GM11168 (cell line): Measurements from ENCODE around the gene APPBP2.
"Not testable (repeated sequence)": the region's sequence is repeated elsewhere in the genome, so short reads cannot be mapped to it uniquely, and the experiment has no call there.

Source experiments
- in situ Hi-C: fragments of 300-500 bp; cut with MboI; formaldehyde crosslinking; loops from one replicate; pipeline ENCODE4 v1.12.0; 2022; ENCODE audit warnings: low sequenced_read_pairs; ENCODE audit not compliant: unreplicated experiment

Gene APPBP2

GRCh38 chr17:60525685-60526514, at the start of gene APPBP2:
APPBP2 (minus strand) TSS chr17:60526242; CDS start chr17:60525931, 311 bp downstream.
- in situ Hi-C loops, result no loop called here

GRCh38 chr17:60573236-60574051, 47.4 kb upstream of the APPBP2 start:
- in situ Hi-C loops, result no loop called here

GRCh38 chr17:60565233-60565632, 39.2 kb upstream of the APPBP2 start:
- in situ Hi-C loops, result no loop called here

- in situ Hi-C loops, result no loop called here
These were observed 37.7 kb upstream of the APPBP2 start for GRCh38 chr17:60563743-60564142.

- in situ Hi-C loops, result no loop called here
These were observed 36.4 kb upstream of the APPBP2 start for GRCh38 chr17:60562421-60562820.

- in situ Hi-C loops, result no loop called here
These were observed 34.8 kb upstream of the APPBP2 start for GRCh38 chr17:60560860-60561257.

- in situ Hi-C loops, result no loop called here
These were observed 34.2 kb upstream of the APPBP2 start for GRCh38 chr17:60559995-60560859.

GRCh38 chr17:60559659-60559994, 33.6 kb upstream of the APPBP2 start:
- in situ Hi-C loops, result no loop called here

GRCh38 chr17:60557805-60558204, 31.8 kb upstream of the APPBP2 start:
- in situ Hi-C loops, result no loop called here

- in situ Hi-C loops, result no loop called here
These were observed 29.7 kb upstream of the APPBP2 start for GRCh38 chr17:60555786-60556185.

- in situ Hi-C loops, result no loop called here
These were observed 28.3 kb upstream of the APPBP2 start for GRCh38 chr17:60554377-60554788.

GRCh38 chr17:60552255-60552654, 26.2 kb upstream of the APPBP2 start:
- in situ Hi-C loops, result not testable (repeated sequence)

GRCh38 chr17:60548990-60549389, 22.9 kb upstream of the APPBP2 start:
- in situ Hi-C loops, result no loop called here

GRCh38 chr17:60545465-60546191, 19.6 kb upstream of the APPBP2 start:
- in situ Hi-C loops, result no loop called here

GRCh38 chr17:60542071-60542470, 16.0 kb upstream of the APPBP2 start:
- in situ Hi-C loops, result no loop called here

GRCh38 chr17:60540460-60540859, 14.4 kb upstream of the APPBP2 start:
- in situ Hi-C loops, result no loop called here

- in situ Hi-C loops, result no loop called here
These were observed 13.8 kb upstream of the APPBP2 start for GRCh38 chr17:60539807-60540206.

GRCh38 chr17:60538726-60539125, 12.7 kb upstream of the APPBP2 start:
- in situ Hi-C loops, result no loop called here

GRCh38 chr17:60535382-60536279, 9.6 kb upstream of the APPBP2 start:
- in situ Hi-C loops, result no loop called here
